AG10803 (cell line): ENCODE data around the gene SDSL.

Experiments
- DNase-seq: peaks from one replicate; pipeline ENCODE4 v3.0.0; 2010; ENCODE audit warnings: low read depth
- H3K4me3 ChIP-seq: 2 replicates; pipeline ENCODE4 v1.5.1; 2011; ENCODE audit warnings: mild to moderate bottlenecking, low read length, control low read depth
- CTCF ChIP-seq: conservative IDR thresholded peaks from 2 replicates; pipeline ENCODE4 v1.5.1; 2011; ENCODE audit warnings: mild to moderate bottlenecking, low read length, control low read depth, inconsistent platforms

Gene SDSL

GRCh38 chr12:113395119-113395518, 27.1 kb upstream of the SDSL start:
- DNase-seq: no peak
- no peak overlapping the region for H3K4me3 ChIP-seq
- no peak for TF ChIP-seq CTCF

GRCh38 chr12:113396200-113396599, 26.0 kb upstream of the SDSL start:
- no peak overlapping the region for H3K4me3 ChIP-seq
- TF ChIP-seq CTCF: no peak
- no peak for DNase-seq

- no peak for DNase-seq
- no peak overlapping the region for H3K4me3 ChIP-seq
- no peak for TF ChIP-seq CTCF
Observed at GRCh38 chr12:113396828-113397496, 25.2 kb upstream of the SDSL start.

GRCh38 chr12:113397497-113398197, 24.5 kb upstream of the SDSL start:
- TF ChIP-seq CTCF: no peak
- no peak overlapping the region for H3K4me3 ChIP-seq
- no peak for DNase-seq

GRCh38 chr12:113398346-113399290, 23.6 kb upstream of the SDSL start:
- no peak for TF ChIP-seq CTCF
- no peak overlapping the region for H3K4me3 ChIP-seq
- no peak for DNase-seq

GRCh38 chr12:113399490-113399889, 22.7 kb upstream of the SDSL start:
- TF ChIP-seq CTCF: no peak
- no peak for DNase-seq
- H3K4me3 ChIP-seq: no peak overlapping the region
